Left ventricle myocardium inferior (tissue), 1 donor: ENCODE data around the gene EEF2. TPM values are rescaled to one million over a fixed set of nuclear protein-coding genes. Genes with fewer than 3 reads are reported as not detected.

ENCODE experiments used
- DNase-seq: peaks from one replicate; pipeline ENCODE4 v3.0.0-alpha.2; 2020
- H3K27ac ChIP-seq: fragments of 200-600 bp; replicated peaks from 2 replicates; pipeline ENCODE4 v1.8.0; 2021
- H3K27me3 ChIP-seq: fragments of 200-600 bp; 2 replicates; pipeline ENCODE4 v1.8.0; 2021; ENCODE audit warnings: low read depth
- H3K36me3 ChIP-seq: fragments of 200-600 bp; 2 replicates; pipeline ENCODE4 v1.8.0; 2021
- H3K4me1 ChIP-seq: fragments of 200-600 bp; 2 replicates; pipeline ENCODE4 v1.8.0; 2021
- H3K4me3 ChIP-seq: fragments of 200-600 bp; 2 replicates; pipeline ENCODE4 v1.8.0; 2021; ENCODE audit warnings: mild to moderate bottlenecking, moderate library complexity
- H3K9me3 ChIP-seq: fragments of 200-600 bp; replicated peaks from 2 replicates; pipeline ENCODE4 v1.8.0; 2021
- intact Hi-C: fragments of 100-400 bp; cut with micrococcal nuclease; formaldehyde crosslinking; loops from one replicate; pipeline ENCODE4 v1.11.0; 2022
- total RNA-seq: library from RNA; stranded (reverse); fragmentation: NEBNext Ultra II Directional; extraction: Animal tissue kit (Norgen Biotek cat#: 25700); gene quantifications from one replicate; pipeline ENCODE4 v1.2.1, GENCODE V29; 2021
- TF ChIP-seq, protein P1 (sequence below): fragments of 200-600 bp; IDR thresholded peaks from 2 replicates; pipeline ENCODE4 v1.8.0; 2021; ENCODE audit warnings: antibody characterized with exemption, mild to moderate bottlenecking, borderline replicate concordance
- donor health status: DM: no; HTN: yes; CAD: no; lungs with severe emphysema.

Gene EEF2
- total RNA-seq, 1 donor from 2014 or later: 2,303 TPM

DNA sequence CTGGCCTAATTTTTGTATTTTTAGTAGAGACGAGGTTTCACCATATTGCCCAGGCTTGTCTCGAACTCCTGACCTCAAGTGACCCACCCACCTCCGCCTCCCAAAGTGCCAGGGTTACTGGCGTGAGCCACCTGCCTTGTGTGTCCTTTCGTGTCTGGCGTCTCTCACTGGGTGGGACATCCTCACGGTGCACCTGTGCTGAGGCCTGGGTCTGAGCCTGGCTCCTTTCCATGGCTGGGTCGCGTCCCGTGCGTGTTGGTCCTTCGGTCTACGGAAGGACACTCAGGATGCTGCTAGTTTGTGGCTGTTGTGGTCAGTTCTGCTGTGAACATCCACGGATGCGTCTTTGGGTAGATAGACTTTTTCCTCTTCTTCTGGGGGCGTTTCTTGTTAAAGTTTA, 41.9 kb upstream of the EEF2 start:
- Histone ChIP-seq H3K27me3 (no peaks in the 10 kb centered on the region), H3K4me3 (no peak overlapping the region), H3K4me1 (peaks cover 21% of the 10 kb centered on the region), H3K27ac (no peak overlapping the region), H3K9me3 (peaks cover 2% of the 10 kb centered on the region), H3K36me3 (peaks cover 57% of the 10 kb centered on the region)
- no peak for DNase-seq
- intact Hi-C loops: no loop called here
- TF ChIP-seq, protein P1, sequence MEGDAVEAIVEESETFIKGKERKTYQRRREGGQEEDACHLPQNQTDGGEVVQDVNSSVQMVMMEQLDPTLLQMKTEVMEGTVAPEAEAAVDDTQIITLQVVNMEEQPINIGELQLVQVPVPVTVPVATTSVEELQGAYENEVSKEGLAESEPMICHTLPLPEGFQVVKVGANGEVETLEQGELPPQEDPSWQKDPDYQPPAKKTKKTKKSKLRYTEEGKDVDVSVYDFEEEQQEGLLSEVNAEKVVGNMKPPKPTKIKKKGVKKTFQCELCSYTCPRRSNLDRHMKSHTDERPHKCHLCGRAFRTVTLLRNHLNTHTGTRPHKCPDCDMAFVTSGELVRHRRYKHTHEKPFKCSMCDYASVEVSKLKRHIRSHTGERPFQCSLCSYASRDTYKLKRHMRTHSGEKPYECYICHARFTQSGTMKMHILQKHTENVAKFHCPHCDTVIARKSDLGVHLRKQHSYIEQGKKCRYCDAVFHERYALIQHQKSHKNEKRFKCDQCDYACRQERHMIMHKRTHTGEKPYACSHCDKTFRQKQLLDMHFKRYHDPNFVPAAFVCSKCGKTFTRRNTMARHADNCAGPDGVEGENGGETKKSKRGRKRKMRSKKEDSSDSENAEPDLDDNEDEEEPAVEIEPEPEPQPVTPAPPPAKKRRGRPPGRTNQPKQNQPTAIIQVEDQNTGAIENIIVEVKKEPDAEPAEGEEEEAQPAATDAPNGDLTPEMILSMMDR: no peak

DNA sequence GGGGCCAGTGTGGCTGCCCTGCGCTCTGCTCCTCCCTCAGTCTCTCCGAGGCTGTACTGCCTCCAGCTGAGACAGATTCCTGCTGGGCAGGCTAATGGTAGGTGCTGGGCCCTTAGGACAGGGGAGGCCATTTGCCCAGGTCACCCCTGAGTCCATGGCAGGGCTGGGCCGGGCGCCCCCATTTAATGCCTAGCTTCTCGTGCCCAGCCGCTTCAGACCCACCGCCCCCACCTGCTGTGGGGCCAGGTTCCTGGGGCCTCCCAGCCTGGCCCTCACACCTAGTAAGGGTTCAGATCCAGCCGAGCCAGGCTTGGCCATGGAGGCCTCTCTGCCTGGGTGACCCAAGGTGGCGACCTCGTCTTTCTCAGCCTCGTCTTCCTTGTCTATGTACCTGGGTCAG, 40.1 kb upstream of the EEF2 start:
- H3K4me3 ChIP-seq: no peak overlapping the region
- H3K36me3 ChIP-seq: peaks cover 50% of the 10 kb centered on the region
- no peak for DNase-seq
- H3K4me1 ChIP-seq: peaks cover 21% of the 10 kb centered on the region
- no peaks in the 10 kb centered on the region for H3K27me3 ChIP-seq
- TF ChIP-seq, protein P1: no peak
- peaks cover 9% of the 10 kb centered on the region for H3K9me3 ChIP-seq
- H3K27ac ChIP-seq: no peak overlapping the region
- intact Hi-C loops: no loop called here

DNA sequence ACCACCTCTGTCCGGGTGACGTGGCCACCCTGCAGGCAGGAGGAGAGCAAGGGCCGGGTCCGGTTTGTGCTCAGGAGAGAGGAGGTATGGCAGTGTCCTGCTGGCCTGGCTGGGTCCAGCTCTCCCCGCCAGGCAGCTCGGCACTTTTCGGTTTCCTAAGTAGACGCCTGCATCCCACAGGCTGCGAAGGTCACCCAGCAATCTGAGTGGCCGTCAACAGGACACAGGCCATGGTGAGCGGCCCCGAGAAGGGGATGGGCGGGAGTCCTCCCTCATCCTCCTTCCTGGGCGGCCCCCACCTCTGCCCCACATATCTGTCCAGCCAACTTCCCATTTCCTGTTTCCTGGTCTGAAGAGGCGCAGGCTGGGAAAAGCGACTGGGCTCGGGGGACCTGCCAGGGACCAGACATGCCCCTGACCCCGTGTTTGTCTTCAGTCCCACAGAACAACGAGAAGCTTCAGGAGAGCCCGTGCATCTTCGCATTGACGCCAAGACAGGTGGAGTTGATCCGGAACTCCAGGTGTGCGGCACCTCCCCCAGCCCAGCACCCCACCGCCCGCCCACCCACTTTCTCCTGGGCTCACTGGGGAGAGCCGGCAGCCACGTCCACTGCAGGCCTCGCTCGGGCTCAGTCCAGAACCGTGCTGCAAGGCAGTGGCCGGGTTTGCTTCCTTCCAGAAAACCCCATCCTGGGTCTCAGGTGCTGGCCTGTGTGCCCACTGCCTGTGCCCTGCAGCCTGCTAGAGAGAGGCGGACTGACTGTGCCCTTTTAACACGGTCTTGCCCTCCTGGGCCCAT, 38.5 kb upstream of the EEF2 start:
- H3K27ac ChIP-seq: peak overlapping the region; percentile 77
- intact Hi-C loops: no loop called here
- H3K36me3 ChIP-seq: peaks cover 38% of the 10 kb centered on the region
- DNase-seq: peak; percentile 47
- TF ChIP-seq, protein P1: no peak
- H3K4me3 ChIP-seq: peak overlapping the region; percentile 36
- H3K27me3 ChIP-seq: no peaks in the 10 kb centered on the region
- peaks cover 9% of the 10 kb centered on the region for H3K9me3 ChIP-seq
- peaks cover 29% of the 10 kb centered on the region for H3K4me1 ChIP-seq

DNA sequence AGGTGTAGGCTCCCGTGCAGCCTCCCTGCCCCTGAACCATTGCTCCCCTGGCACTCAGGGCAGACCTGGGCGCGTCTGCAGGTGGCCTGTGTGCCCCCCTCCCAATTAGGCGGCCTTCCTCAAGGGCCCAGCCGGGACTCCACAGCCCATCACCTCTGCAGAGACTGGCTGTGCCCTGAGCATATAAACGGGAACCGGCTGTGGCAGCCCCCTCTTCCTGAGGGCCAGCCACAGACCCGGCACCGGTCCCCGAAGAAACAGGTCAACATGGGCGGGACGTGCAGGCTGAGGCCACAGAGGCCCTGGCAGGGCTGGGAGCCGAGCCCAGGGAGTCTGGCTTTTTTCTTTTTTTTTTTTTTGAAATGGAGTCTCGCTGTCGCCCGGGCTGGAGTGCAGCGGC, 34.3 kb upstream of the EEF2 start:
- DNase-seq: no peak
- no peak overlapping the region for H3K27ac ChIP-seq
- TF ChIP-seq, protein P1: no peak
- H3K27me3 ChIP-seq: no peaks in the 10 kb centered on the region
- H3K4me1 ChIP-seq: peaks cover 55% of the 10 kb centered on the region
- H3K9me3 ChIP-seq: peaks cover 9% of the 10 kb centered on the region
- no peak overlapping the region for H3K4me3 ChIP-seq
- H3K36me3 ChIP-seq: peaks cover 22% of the 10 kb centered on the region
- intact Hi-C loops: no loop called here

DNA sequence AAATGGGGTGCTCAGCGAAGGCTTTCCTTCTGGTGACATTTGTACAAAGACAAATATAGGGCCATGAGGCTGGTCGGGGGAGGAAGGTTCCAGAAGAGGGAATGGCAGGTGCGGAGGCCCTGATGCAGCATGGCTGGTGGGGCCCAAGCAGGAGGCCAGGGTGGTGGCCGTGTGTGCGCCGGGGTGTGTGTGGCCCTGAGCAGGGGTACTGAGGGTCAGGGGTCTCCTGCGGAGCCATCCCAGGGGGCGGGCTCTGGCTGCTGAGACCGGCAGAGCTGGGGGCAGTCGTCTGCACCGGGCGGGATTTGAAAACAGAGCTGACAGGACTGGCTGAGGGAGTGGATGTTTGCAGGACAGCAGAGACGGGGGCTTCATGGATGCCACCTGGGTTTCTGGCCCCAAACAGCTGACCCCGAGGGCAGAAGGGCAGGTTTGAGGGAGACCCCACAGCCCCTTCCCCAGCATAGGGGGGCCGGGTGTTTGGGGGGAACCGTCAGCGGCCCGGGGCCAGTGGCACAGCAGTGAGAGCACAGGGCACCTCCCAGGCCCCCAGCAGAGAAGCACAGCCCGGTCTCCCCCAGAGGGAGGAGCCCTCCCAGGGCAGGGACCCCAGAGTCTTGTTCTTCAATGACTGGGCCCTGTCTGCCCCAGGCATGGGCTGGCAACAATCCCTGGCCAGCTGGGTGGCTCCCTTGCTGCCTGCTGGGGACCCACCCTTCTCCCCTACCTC, 33.7 kb upstream of the EEF2 start:
- Histone ChIP-seq H3K4me1 (peaks cover 55% of the 10 kb centered on the region), H3K9me3 (peaks cover 9% of the 10 kb centered on the region), H3K27me3 (no peaks in the 10 kb centered on the region), H3K27ac (no peak overlapping the region), H3K36me3 (peaks cover 24% of the 10 kb centered on the region), H3K4me3 (no peak overlapping the region)
- intact Hi-C loops: no loop called here
- no peak for DNase-seq
- TF ChIP-seq, protein P1: no peak
